Measurements from ENCODE around the gene SBK3.

SBK3 gene

DNA sequence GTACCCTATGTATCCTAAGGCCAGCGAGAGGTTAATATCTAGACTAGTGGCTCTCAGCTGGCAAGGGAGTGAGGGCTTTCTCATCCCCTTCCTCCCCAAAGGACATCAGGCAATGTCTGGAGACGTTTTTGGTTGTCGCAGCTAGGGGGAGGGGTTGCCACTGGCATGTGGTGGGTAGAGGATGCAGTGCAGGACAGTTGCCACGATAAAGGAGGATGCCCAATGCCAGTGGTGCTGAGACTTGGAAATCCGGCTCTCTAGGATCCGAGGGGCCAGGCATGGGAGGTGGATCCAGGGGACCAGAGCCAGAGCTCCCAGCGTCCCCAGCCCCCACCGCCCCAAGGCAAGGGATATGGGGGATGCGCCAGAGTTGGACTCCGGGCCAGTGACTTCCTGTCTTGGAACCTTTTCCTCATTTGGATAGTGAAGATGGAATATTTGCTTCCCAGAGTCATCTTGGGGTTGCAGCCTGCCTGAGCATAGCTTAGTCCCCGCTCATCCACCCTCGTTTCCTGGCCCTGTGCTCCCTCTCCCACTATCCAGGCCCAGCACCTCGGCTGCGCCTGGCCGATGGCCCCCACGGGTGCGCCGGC is 52.2 kb downstream of the SBK3 start:
- no peak overlapping the region for H3K4me3 ChIP-seq
- peaks cover 33% of the 10 kb centered on the region for H3K4me1 ChIP-seq
- H3K36me3 ChIP-seq: no peaks in the 10 kb centered on the region
- no peak for TF ChIP-seq Cebpa-rat (IDR thresholded peaks at IDR 0.05)
- H3K27me3 ChIP-seq: no peaks in the 10 kb centered on the region
- H4K20me1 ChIP-seq: no peaks in the 10 kb centered on the region
- H3K4me2 ChIP-seq: no peak overlapping the region
- H3K9me3 ChIP-seq: no peaks in the 10 kb centered on the region
- H3K27ac ChIP-seq: no peak overlapping the region
- H3K9ac ChIP-seq: no peak overlapping the region

GRCh38 chr19:55492362-55492944 is 52.9 kb downstream of the SBK3 start:
- Histone ChIP-seq H3K4me2 (no peak overlapping the region), H3K9ac (no peak overlapping the region), H3K4me1 (peaks cover 39% of the 10 kb centered on the region), H3K4me3 (no peak overlapping the region), H4K20me1 (no peaks in the 10 kb centered on the region), H3K36me3 (no peaks in the 10 kb centered on the region), H3K9me3 (no peaks in the 10 kb centered on the region), H3K27me3 (no peaks in the 10 kb centered on the region), H3K27ac (no peak overlapping the region)
- no peak for TF ChIP-seq Cebpa-rat (IDR thresholded peaks at IDR 0.05)

DNA sequence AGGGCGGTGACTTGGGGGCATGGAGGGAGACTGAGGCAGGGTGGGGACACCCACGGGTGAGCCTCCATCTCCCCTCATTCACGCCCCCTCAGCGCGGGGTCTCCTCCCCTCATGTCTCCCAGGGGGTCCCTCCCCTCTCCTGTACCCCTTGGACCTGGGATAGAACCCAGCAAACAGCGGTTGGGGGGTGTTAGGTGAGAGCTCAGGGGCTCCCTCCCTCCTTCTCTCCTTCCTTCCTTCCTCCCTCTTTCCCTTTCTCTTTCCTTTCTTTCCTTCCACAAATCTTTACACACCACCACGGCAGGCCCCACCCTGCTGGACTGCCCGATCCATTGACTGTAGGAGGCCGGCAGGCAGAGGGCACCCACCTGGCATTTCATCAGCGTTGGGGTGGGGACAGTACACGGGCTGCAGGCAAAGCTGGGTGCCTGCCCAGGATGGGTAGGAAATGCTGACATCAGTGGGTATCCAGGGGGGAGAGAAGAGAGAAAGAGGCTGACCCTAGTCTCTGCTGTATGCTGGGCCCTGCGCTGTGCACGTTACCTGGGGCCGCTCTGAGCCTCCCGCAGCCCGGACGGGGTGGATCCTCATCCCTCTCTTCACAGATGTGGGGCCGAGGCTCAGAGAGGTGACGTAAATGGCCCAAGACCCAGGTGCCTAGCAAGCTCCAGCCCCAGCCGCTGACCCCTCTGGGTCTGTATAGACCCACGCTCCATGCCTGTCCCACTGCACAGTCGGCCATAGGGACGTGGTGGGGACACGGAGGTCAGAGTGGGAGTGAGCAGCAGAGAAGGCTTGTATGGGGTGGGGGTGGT is 53.6 kb downstream of the SBK3 start:
- no peak overlapping the region for H3K27ac ChIP-seq
- H3K27me3 ChIP-seq: no peaks in the 10 kb centered on the region
- no peaks in the 10 kb centered on the region; the same call in 1 of the 2 replicates for H4K20me1 ChIP-seq
- H3K4me3 ChIP-seq: no peak overlapping the region
- no peak overlapping the region for H3K9ac ChIP-seq
- TF ChIP-seq Cebpa-rat (IDR thresholded peaks at IDR 0.05): no peak
- no peaks in the 10 kb centered on the region for H3K36me3 ChIP-seq
- H3K4me2 ChIP-seq: no peak overlapping the region
- H3K4me1 ChIP-seq: peaks cover 46% of the 10 kb centered on the region
- H3K9me3 ChIP-seq: no peaks in the 10 kb centered on the region

Data from BLaER1 (cell line).